Stimulated activated CD4-positive, alpha-beta T cell treated with anti-CD3 and anti-CD28 coated beads, Interleukin-15, amount 100 ng/mL, for 1 hour (primary cell): ENCODE measurements around the gene XRRA1.
"Not testable (repeated sequence)": the region's sequence is repeated elsewhere in the genome, so short reads cannot be mapped to it uniquely, and the experiment has no call there.

ENCODE experiments used
- DNase-seq, 2 donors: peaks; one replicate each; pipeline ENCODE4 v3.0.0-alpha.2; 2020; ENCODE audit warnings: low read depth in 1 of 2, low spot score in 1 of 2

The XRRA1 gene

DNA sequence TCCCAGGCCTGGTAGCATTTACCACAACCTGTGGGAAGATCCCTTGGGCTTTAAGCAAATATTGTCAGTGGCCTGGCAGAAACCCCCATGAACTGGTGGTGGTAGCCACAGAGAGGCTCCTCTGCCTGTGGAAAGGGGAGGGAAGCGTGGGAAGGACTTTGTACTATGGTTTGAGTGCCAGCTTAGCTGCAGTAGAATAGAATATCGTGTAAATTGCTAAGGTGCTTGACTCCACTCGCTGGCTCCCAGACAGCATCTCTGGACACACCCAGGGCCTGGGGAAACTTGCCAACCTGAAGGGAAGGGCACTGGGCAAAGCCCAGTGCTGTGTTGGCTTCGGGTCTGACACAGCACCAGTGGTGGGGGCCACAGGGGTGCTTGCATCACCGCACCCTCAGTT lies 52.6 kb downstream of the XRRA1 start:
- no peak for DNase-seq

DNA sequence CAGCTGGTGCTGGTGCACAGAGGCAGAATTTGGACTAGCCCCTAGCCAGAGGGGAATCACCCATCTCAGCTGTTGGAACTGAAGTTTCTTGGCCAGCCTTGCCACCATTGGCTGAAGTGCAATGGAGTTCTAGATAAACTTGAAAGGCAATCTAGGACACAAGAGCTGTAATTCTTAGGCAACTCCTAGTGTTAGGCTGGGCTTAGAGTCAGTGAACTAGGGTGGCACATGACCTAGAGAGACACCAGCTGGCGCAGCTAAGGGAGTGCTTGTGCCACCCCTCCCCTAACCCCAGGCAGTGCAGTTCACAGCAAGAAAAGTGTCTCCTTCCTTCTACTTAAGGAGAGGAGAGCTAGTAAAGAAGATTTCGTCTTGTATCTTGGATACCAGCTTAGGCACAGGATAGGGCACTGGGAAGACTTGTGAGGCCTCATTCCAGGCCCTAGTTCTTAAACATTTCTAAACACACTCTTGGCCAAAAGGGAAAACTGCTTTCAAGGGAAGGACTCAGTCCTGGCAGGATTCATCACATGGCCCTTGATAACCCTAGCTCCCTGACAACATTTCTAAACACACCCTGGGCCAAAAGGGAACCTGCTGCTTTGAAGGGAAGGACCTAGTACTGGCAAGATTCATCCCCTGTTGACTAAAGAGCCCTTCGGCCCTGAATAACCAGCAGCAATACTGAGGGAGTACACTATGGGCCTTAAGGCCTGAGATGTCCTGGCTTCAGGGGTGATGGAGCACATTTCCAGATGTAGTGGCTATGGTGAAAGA lies 53.4 kb downstream of the XRRA1 start:
- DNase-seq = no peak

DNA sequence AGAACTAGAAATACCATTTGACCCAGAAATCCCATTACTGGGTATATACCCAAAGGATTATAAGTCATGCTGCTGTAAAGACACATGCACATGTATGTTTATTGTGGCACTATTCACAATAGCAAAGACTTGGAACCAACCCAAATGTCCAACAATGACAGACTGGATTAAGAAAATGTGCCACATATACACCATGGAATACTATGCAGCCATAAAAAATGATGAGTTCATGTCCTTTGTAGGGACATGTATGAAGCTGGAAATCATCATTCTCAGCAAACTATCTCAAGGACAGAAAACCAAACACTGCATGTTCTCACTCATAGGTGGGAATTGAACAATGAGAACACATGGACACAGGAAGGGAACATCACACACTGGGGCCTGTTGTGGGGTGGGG lies 55.9 kb downstream of the XRRA1 start:
- not testable (repeated sequence) for DNase-seq

DNA sequence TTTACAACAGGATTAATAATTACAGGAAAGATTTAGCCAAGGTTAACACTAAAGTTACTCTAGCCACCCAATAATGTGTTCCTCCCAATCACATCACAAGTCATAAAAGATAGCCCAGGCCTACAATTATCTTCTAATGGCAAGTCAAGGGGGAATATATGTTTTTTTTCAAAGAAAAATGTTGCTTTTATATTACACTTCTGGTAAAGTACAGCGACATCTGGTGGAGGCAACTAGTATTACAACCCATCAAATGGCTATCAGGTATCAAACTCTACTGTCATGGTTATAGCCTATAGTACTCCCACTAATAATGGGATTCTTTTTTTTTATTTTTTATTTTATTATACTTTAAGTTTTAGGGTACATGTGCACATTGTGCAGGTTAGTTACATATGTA lies 71.8 kb downstream of the XRRA1 start:
- no peak for DNase-seq

DNA sequence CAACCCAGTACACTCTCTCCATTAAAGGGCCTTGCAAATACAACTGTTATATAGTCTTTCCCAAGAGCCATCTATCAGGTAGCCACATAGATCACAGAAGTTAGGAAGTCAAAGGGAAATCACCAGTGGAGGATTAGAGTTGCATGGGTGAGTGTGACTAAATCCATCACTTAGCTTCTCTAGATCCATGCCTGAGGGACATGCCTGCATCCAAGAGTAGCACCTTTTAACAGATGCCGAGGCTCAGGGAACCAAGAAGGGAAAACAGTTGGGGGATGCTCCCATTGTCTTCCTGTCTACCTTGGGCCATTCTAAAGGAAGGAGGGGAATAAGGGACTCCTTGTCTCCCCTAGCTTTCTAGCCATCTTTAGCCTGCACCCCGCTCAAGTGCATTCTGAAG lies 77.9 kb downstream of the XRRA1 start:
- no peak for DNase-seq

DNA sequence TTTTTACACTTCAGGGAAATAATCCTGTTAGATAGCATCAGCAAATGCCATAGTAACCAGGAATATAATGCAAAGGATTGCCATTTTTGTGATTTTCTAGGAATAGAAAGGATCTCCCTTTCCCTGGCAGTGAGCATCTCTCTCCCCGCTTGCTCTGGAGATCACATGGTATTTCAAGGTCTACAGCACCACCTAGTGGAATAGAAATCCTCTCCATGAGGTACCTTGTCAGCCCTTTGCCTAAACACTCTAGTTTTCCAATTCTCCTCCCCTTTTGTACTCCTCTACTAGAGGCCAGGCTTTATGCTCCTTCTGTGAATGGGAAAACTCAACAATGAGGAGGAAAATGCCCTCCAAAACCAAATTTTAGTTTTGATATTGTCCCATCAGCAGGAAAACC lies 78.4 kb downstream of the XRRA1 start:
- DNase-seq = no peak

DNA sequence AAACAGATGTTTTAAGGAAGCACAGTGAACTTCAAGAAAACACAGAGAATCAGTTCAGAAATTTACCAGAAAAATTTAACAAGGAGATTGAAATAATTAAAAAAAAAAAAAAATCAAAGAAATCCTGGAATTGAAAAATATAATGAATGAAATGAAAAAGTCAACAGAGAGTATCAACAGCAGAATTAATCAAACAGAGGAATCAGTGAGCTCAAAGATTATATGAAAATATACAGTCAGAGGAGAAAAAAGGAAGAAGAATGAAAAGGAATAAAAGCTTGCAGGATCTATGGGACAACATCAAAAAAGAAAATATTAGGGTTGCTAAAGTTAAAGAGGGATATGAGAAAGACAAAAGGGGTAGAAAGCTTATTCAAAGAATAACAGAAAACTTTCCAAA lies 82.3 kb downstream of the XRRA1 start:
- DNase-seq = no peak

DNA sequence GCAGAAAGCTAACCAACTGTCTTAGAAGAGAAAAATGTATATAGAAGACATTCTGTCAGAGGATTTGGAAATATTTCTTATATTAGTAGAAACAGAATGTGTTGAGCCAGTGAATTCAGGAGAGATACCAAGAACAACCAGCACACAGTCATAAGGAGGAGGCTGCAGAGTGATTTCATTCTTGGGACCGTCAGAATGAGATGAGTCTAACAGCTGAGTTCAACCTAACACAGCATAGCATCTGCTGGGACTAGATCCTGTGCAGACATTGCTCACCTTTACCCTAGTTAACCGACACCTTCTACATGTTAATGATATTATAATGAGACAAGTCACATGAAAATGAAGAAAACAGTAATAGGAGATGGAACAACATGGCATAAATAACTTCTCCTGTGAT lies 85.5 kb downstream of the XRRA1 start:
- no peak for DNase-seq

DNA sequence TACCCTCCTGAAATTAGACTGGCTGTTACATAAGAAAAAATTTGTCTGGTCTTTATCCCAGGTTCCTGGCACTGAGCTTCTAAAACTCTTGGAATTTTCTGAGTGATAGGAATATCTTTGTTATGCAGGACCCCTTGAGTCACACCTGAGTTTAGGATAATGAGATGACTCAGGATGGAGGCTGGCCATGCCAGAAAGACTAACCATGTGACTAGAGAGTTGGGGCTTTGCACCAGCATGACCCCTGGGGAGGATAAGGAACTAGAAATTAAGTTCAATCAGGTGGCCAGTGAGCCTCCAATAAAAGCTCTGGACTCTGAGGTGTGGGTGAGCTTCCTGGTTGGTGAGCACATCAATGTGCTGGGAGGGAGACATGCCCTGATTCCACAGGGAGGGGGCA lies 88.1 kb downstream of the XRRA1 start:
- no peak for DNase-seq

DNA sequence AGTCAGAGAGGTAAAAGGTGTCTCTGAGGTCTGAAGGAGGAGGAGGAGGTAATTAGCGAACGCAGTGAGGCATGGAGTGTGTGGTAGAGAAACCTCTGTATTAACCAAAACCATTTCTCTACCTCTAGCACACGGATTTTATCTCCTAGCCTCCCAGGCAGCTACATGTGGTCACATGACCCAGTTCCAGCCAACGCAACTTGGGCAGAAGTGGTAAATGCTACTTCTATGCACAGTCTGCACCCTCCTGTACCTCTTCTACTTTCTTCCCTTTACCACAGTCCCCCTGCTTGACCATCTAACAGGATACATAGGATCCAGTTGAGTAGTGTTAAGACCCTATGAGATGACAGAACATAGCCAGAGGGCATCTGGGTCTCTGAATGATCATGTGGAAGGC lies 95.7 kb downstream of the XRRA1 start:
- no peak for DNase-seq

DNA sequence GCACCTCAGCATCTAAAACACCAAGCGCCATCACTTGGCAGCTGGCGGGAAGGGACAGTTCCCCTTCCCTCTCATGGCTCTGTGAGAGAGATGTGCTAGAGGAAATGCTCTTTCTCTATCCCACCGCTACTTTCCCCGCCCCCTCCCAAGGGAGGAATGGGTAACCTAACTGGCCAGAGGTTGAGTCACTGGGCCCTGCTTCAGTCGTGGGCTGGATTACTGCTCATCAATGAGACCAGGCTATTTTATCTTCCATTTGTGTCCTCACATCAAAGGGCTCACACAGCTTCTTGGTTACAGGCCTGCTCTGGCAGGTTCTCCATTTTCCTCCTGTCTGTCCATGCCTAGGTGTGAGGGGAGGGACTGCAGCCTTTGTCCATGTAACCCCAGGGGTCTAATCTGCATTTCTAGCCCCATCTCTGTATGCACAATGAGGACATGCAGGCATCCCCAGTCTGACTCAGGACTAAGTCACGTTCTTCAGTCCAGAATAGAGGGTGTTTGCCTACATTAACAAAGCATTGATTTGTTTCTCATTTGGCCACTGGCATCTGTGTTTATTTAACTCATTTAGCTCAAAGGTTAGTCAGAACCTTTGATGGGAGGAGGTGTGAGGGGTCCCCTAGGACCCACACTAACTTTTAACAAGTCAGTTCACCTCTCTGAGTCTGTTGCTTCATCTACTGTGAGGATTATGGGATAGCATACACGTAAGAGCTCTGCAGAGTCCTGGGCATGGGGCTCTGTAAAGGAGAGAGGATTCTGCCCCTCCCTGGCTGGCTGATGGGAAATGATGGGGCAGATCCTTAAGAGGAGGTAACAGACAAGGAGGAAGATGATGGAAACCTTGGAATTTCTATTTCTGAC lies 99.1 kb downstream of the XRRA1 start:
- no peak for DNase-seq

DNA sequence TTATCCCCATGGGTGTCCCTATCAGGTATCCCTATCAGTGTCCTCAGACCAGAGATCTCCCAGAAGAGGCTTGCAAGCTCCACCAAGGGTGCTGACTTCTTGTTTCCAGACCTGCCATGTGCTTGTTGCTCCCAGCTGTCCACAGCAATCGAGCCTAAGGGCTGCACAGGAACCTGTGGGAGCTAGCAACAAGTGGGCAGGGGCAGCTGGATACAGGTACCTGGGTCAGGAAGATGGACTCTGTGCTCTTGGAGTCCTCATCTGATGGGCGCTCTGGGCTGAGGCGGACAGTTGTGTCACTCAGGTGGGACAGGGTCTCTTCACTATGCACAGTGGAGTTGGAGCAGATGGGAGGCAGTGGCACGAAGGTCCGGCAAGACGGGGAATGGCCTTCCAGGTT lies 101.0 kb downstream of the XRRA1 start:
- DNase-seq = no peak

DNA sequence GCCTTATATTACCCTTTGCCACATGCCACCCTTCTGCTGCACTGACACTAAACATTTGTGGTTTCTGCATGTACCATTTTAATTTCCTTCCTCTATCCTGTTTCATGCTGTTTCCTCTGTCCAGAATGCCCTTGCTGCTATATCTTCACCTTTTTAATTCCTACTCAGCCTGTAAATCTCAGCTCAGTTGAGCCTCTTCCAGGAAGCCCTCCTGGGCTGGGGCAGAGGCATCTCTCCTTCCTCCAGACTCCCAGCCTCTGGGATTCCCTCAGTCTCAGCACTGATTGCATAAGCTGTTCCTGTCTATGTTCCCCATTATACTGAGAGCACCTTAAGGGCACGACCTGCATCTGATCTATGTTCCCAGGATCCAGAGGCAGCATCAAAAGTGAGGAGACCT lies 101.5 kb downstream of the XRRA1 start:
- DNase-seq = no peak

DNA sequence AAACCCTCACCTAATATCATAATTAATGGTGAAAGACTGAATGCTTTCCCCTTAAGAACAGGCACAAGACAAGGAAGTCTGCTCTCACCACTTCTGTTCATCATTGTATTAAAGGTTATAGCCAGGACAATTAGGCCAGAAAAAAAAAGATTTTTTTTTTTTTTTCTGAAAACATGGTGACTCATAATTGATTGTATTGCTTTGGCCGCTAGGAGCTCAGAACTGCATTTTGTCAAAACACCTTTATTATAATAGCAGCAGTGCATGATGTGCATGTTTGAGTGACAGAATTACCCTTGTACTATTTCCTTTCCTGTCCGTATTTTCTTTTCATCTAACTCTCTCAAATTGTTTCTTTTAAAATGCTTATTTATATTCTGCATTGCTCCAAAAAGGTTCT lies 102.1 kb downstream of the XRRA1 start:
- DNase-seq = no peak

DNA sequence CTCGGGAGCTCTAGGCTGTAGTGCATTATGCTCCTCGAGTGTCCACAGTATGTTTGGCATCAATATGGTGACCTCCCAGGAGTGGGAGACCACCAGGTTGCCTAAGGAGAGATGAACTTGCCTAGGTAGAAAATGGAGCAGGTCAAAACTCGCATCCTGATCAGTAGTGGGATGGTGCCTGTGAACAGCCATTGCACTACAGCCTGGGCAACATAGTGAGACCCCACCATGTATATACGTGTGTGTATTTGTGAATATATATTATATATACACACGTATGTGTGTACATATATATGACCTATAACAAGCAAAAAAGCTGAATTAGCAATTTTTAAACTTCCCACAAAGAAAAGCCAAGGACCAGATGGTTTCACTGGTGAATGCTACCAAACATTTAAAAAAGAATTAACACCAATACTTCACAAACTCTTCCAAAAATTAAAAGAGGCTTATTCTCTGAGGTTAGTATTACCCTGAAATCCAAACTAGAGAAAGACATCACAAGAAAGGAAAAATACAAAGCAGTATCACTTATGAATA lies 102.8 kb downstream of the XRRA1 start:
- DNase-seq = no peak

DNA sequence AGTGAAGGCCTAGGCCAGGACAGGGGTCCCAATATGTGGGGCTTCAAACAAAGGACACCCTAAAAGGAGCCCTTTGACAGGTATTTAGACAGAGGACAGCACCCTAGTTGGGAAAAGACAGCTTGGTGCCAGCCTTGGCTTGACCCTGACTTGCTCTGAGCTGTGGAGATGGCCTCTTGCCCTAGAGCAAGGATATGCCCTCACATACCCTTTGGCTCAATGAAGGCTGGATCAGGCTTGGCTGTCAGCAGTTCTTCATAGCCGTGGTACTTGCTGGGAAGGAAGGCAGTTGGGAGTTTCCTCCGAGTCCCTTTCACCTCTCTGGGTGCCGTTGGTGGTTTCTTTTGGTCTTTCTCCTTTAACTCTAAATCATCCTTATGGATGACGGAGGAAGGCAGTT lies 104.0 kb downstream of the XRRA1 start:
- DNase-seq = no peak

DNA sequence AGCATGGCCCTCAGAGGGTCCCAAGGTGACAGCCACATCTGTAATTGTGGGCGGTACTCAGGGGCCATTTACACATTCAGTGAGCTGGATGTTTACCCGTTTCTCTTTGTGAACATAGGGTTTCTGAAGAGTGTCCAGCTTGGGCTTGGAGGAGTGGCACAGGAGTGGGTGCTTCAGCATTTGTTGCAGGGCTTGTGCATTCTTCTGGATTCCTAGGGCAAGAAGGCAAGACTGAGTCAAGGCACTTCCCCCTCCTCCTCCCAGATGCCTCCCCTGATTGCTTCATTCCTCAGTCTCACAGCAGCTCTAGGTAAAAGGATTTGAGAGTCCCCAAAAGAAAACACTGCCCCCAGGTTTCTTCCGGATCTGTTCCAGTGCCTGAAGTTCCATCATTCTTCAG lies 104.8 kb downstream of the XRRA1 start:
- DNase-seq = no peak

DNA sequence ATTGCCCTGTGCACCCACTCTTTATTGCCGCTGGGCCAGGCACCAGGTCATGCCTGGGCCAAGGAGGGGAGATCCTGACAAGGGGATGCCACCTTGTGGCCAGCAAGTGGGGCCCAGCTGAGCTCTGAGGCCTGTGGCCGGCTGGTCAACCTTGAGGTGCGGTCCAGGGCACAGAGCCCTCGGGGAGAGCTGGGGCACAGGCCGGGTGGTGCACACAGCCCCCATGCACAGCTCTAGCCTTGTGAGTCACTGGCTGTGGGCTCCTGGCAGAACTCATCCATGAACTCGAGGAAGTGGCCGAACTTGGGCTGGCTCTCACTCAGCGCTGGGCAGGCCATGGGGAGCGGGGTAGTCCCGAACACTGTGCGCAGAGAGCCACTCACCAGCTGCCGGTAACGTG lies 105.9 kb downstream of the XRRA1 start:
- DNase-seq = no peak

DNA sequence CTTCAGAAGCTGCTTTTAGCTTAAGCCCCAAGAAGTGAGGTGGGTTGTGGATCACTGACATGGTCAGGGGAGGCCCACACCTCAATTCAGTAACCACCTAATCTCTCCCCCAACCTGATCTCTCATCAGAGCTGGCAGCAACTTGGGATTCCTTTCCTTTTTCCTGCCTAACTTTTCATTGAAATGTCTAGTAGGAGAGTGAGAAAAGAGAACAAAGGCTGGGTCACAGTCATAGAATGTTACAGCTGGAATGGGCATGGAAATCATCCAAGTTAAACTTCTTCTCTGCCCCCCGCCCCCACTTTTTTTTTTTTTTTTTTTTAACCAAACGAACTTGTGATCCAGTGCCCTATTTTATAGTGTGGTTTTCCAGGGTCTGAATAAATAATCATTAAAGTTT lies 108.4 kb downstream of the XRRA1 start:
- DNase-seq = no peak

DNA sequence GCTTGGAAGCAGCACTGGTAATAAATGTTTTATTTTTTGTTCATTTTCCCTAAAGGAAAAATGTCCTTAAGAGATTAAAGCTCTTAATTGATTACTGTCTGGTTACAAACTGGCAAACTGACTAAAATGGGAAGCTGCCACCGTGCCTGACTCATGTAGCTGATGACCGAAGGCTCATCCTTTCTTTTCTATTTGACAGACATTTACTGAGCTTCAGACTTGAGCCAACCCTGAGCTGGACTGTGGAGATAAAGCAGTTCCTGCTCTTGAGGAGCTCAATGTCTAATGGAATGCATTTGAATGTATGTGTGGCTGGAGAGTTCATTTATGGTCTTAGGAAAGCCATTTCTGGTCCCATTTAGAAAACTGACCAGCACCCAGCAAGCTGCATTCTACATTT lies 108.9 kb downstream of the XRRA1 start:
- no peak for DNase-seq

DNA sequence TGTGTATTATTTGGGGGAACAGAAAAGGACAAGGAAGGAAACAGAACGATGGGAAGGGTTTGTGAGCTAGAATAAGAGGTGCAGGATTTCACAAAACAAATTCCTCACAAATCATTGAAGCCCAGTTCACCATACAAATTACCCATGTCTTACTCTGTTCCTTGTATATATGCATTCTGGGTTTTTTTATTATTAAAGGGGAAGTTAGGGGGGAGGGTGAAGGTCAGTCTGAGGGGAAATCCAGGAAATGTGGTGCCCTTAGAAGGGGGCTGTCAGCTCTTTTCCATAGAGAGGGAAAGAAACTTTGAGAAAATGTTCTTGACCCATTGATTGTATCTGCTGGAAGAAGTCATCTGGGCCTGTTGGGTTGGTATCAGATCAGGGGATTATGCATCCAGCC lies 109.4 kb downstream of the XRRA1 start:
- DNase-seq = no peak

DNA sequence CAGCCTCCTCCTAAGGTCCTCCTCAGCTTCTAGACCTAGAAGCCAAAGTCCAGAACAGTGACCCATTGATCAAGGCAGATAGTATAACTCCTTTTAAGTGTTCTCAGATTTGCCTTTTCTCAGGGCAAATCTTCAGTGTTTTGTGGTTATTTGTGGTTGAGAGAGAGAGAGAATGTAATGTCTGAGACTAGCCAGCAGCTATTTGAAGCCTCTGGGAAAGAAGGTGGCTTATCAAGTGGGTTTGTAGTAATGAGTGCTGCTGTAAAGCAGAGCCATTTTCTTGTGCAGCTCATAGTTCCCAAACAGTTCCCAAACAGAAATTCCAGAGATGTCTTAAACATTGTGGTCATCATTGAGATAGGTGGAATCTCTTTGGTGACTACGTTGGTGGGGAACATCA lies 110.7 kb downstream of the XRRA1 start:
- DNase-seq = no peak
